ENCODE measurements around the gene CUBN.

- TF ChIP-seq CTCF (conservative IDR thresholded peaks at IDR 0.05) (no peak), EZH2 (IDR thresholded peaks at IDR 0.05; ENCODE audit: low read depth) (no peak)
These were observed 140.7 kb downstream of the CUBN start for GRCh38 chr10:16988900-16989299.
